OCI-LY3 (cell line): ENCODE measurements around the gene CASP6.

ENCODE experiments used
- EZH2phosphoT487 ChIP-seq: fragments of 200-600 bp; shearing (Covaris generic); IDR thresholded peaks from 2 replicates; pipeline ENCODE4 v1.6.1; 2018; ENCODE audit warnings: antibody characterized with exemption, mixed run types, low read depth
- TF ChIP-seq, protein P1 (sequence below): fragments of 200-600, 300-600 bp; sonication (generic); IDR thresholded peaks from 2 replicates; pipeline ENCODE4 v1.5.1; 2014; ENCODE audit warnings: antibody characterized with exemption, low read length, low read depth

DNA sequence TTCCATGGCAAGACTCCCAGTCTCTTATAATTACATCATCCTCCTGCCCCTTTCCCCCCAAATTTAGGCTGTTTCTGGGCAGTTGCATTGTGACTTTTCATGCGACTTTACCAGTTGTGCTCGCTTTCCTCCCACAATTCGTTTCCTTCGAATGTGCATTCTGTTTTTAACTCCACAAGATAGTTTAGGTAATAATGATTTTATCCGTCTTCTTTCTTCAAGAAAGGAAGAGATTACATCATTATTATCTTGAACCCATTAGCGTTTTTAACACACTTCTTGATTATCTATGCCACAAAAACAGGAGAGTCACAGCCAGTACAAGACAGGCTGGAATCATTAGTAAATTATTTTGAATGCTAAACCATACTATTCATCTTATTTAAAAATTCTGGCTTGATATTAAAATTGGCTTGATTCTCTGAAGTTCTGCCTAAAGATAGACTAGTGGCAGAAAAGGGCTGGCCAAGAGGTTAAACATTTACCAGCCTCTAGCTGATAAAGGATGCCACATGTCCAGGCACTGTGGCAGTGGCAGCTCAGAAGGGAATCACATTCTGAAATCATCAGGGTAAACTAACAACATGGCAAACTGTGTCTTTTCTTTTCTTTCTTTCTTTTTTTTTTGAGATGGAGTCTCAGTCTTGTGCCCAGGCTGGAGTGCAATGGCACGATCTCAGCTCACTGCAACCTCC is 46.3 kb upstream of the CASP6 start:
- TF ChIP-seq, protein P1, sequence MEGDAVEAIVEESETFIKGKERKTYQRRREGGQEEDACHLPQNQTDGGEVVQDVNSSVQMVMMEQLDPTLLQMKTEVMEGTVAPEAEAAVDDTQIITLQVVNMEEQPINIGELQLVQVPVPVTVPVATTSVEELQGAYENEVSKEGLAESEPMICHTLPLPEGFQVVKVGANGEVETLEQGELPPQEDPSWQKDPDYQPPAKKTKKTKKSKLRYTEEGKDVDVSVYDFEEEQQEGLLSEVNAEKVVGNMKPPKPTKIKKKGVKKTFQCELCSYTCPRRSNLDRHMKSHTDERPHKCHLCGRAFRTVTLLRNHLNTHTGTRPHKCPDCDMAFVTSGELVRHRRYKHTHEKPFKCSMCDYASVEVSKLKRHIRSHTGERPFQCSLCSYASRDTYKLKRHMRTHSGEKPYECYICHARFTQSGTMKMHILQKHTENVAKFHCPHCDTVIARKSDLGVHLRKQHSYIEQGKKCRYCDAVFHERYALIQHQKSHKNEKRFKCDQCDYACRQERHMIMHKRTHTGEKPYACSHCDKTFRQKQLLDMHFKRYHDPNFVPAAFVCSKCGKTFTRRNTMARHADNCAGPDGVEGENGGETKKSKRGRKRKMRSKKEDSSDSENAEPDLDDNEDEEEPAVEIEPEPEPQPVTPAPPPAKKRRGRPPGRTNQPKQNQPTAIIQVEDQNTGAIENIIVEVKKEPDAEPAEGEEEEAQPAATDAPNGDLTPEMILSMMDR, result no peak
- no peak for TF ChIP-seq EZH2phosphoT487
